Measurements from ENCODE around the gene NES.
"Not testable (repeated sequence)": the region's sequence is repeated elsewhere in the genome, so short reads cannot be mapped to it uniquely, and the experiment has no call there.

Gene NES

GRCh38 chr1:156644146-156644545 lies 33.1 kb downstream of the NES start:
- no peak for DNase-seq (ENCODE audit: low read depth)

- no peak for DNase-seq (ENCODE audit: low read depth)
Measured at GRCh38 chr1:156643778-156644092, 33.5 kb downstream of the NES start.

- DNase-seq (ENCODE audit: low read depth) = no peak
Measured at GRCh38 chr1:156643049-156643777, 34.0 kb downstream of the NES start.

- DNase-seq (ENCODE audit: low read depth) = no peak
Measured at GRCh38 chr1:156642265-156643048, 34.8 kb downstream of the NES start.

GRCh38 chr1:156641761-156642264 lies 35.4 kb downstream of the NES start, which contains the start of gene BCAN:
TSS of gene BCAN (plus strand) at chr1:156642117. CDS start at chr1:156646055, 3,938 bp downstream.
- peak; percentile 29 for DNase-seq (ENCODE audit: low read depth)

GRCh38 chr1:156640842-156641706 lies 36.1 kb downstream of the NES start:
- no peak for DNase-seq (ENCODE audit: low read depth)

- no peak for DNase-seq (ENCODE audit: low read depth)
Measured at GRCh38 chr1:156639601-156640101, 37.6 kb downstream of the NES start.

- DNase-seq (ENCODE audit: low read depth) = peak; percentile 18
Measured at GRCh38 chr1:156638189-156638985, 38.8 kb downstream of the NES start.

- DNase-seq (ENCODE audit: low read depth) = no peak
Measured at GRCh38 chr1:156632355-156632754, 44.9 kb downstream of the NES start.

- DNase-seq (ENCODE audit: low read depth) = not testable (repeated sequence)
Measured at GRCh38 chr1:156631152-156631551, 46.1 kb downstream of the NES start.

- no peak for DNase-seq (ENCODE audit: low read depth)
Measured at GRCh38 chr1:156629823-156630449, 47.3 kb downstream of the NES start.

GRCh38 chr1:156627313-156627880 lies 49.8 kb downstream of the NES start:
- peak; percentile 58 for DNase-seq (ENCODE audit: low read depth)

GRCh38 chr1:156626079-156626438 lies 51.1 kb downstream of the NES start:
- DNase-seq (ENCODE audit: low read depth) = no peak

- peak; percentile 30 for DNase-seq (ENCODE audit: low read depth)
Measured at GRCh38 chr1:156625436-156626078, 51.6 kb downstream of the NES start.

- DNase-seq (ENCODE audit: low read depth) = no peak
Measured at GRCh38 chr1:156624814-156625435, 52.3 kb downstream of the NES start.

GRCh38 chr1:156623946-156624813 lies 53.0 kb downstream of the NES start:
- DNase-seq (ENCODE audit: low read depth) = no peak

GRCh38 chr1:156622581-156623297 lies 54.5 kb downstream of the NES start:
- DNase-seq (ENCODE audit: low read depth) = no peak

- DNase-seq (ENCODE audit: low read depth) = no peak
Measured at GRCh38 chr1:156619582-156619955, 57.6 kb downstream of the NES start.
